Loucy (cell line): ENCODE measurements around the gene FKBP15.

ENCODE experiments used
- EZH2phosphoT487 ChIP-seq: fragments of 200-600 bp; IDR thresholded peaks from 2 replicates; pipeline ENCODE4 v1.6.1; 2018; ENCODE audit warnings: antibody characterized with exemption, mild to moderate bottlenecking, moderate library complexity, borderline replicate concordance
- TF ChIP-seq, protein P1 (sequence below): fragments of 200-600 bp; sonication (generic); conservative IDR thresholded peaks from 2 replicates; pipeline ENCODE4 v1.5.1; 2014; ENCODE audit warnings: mild to moderate bottlenecking, antibody characterized with exemption, low read length

DNA sequence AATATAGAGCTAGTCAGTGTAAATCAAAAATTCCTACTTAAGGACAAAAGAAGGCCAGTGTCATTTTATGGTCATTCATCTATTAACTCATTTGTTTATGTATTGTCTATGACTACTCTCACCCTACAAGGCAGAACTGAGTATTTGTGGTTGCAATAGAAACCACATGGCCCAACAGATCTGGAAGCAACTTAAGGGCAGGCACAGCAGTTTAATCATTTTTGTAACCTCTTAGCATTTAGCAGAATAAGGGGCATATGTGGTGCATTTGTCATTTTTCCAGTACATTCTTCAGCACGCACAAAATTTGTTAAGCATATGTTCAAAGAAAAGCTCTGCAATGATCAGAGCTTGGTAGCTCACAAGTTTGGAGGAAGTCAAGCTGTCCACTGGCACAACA is 1.1 kb downstream of the FKBP15 start:
- TF ChIP-seq, protein P1, sequence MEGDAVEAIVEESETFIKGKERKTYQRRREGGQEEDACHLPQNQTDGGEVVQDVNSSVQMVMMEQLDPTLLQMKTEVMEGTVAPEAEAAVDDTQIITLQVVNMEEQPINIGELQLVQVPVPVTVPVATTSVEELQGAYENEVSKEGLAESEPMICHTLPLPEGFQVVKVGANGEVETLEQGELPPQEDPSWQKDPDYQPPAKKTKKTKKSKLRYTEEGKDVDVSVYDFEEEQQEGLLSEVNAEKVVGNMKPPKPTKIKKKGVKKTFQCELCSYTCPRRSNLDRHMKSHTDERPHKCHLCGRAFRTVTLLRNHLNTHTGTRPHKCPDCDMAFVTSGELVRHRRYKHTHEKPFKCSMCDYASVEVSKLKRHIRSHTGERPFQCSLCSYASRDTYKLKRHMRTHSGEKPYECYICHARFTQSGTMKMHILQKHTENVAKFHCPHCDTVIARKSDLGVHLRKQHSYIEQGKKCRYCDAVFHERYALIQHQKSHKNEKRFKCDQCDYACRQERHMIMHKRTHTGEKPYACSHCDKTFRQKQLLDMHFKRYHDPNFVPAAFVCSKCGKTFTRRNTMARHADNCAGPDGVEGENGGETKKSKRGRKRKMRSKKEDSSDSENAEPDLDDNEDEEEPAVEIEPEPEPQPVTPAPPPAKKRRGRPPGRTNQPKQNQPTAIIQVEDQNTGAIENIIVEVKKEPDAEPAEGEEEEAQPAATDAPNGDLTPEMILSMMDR, result no peak
- no peak for TF ChIP-seq EZH2phosphoT487
